Gastroesophageal sphincter (tissue), 3 donors: ENCODE measurements around the gene STMN3.

Source experiments
- EP300 ChIP-seq: sonication (generic); formaldehyde crosslinking; IDR thresholded peaks from one replicate; pipeline ENCODE4 v1.6.1; 2017; ENCODE audit warnings: antibody characterized with exemption, mild to moderate bottlenecking
- POLR2A ChIP-seq, 2 donors: fragments of 450-650 bp; IDR thresholded peaks; one replicate each; pipeline ENCODE4 v1.6.1; 2017; ENCODE audit warnings: antibody characterized with exemption in 2 of 2, mild to moderate bottlenecking in 2 of 2, moderate library complexity in 1 of 2
- TF ChIP-seq, protein P1 (sequence below), 4 experiments: fragments of 200-600 bp in 2 of 4; fragments of 450-650 bp in 2 of 4; sonication (generic) in 1 of 4; IDR thresholded peaks; one replicate each; pipeline ENCODE4 v1.5.1; 2017 to 2019; ENCODE audit warnings: antibody characterized with exemption in 4 of 4, mild to moderate bottlenecking in 2 of 4, moderate library complexity in 2 of 4

GRCh38 chr20:63678667-63679465, 25.6 kb upstream of the STMN3 start:
- TF ChIP-seq, protein P1, sequence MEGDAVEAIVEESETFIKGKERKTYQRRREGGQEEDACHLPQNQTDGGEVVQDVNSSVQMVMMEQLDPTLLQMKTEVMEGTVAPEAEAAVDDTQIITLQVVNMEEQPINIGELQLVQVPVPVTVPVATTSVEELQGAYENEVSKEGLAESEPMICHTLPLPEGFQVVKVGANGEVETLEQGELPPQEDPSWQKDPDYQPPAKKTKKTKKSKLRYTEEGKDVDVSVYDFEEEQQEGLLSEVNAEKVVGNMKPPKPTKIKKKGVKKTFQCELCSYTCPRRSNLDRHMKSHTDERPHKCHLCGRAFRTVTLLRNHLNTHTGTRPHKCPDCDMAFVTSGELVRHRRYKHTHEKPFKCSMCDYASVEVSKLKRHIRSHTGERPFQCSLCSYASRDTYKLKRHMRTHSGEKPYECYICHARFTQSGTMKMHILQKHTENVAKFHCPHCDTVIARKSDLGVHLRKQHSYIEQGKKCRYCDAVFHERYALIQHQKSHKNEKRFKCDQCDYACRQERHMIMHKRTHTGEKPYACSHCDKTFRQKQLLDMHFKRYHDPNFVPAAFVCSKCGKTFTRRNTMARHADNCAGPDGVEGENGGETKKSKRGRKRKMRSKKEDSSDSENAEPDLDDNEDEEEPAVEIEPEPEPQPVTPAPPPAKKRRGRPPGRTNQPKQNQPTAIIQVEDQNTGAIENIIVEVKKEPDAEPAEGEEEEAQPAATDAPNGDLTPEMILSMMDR (IDR thresholded peaks at IDR 0.05), result no peak
- no peak for TF ChIP-seq POLR2A (IDR thresholded peaks at IDR 0.05)
- no peak for TF ChIP-seq EP300
